Spleen (tissue), 3 donors: ENCODE measurements around the gene PLPP7.

Experiments used
- POLR2A ChIP-seq, 3 donors: fragments of 450-650 bp; IDR thresholded peaks; one replicate each; pipeline ENCODE4 v1.5.1; 2017; ENCODE audit warnings: antibody characterized with exemption in 3 of 3, mild to moderate bottlenecking in 1 of 3
- POLR2AphosphoS5 ChIP-seq, 3 donors: sonication (generic); formaldehyde crosslinking; IDR thresholded peaks; one replicate each; pipeline ENCODE4 v1.5.1; 2017; ENCODE audit warnings: antibody characterized with exemption in 3 of 3

GRCh38 chr9:131276891-131277286 is 12.6 kb upstream of the PLPP7 start:
- TF ChIP-seq POLR2AphosphoS5 (IDR thresholded peaks at IDR 0.05), result no peak
- TF ChIP-seq POLR2A (IDR thresholded peaks at IDR 0.05), result no peak
